HG03025 (cell line): ENCODE data around the gene UGT1A8.
"Not testable (repeated sequence)": the region's sequence is repeated elsewhere in the genome, so short reads cannot be mapped to it uniquely, and the experiment has no call there.

ENCODE experiments used
- ATAC-seq: cut with Tn5 transposase; IDR thresholded peaks from one replicate; pipeline ENCODE4 v1.9.1; 2021; ENCODE audit warnings: mild to moderate bottlenecking, moderate library complexity; ENCODE audit not compliant: unreplicated experiment, low FRiP score

Gene UGT1A8

DNA sequence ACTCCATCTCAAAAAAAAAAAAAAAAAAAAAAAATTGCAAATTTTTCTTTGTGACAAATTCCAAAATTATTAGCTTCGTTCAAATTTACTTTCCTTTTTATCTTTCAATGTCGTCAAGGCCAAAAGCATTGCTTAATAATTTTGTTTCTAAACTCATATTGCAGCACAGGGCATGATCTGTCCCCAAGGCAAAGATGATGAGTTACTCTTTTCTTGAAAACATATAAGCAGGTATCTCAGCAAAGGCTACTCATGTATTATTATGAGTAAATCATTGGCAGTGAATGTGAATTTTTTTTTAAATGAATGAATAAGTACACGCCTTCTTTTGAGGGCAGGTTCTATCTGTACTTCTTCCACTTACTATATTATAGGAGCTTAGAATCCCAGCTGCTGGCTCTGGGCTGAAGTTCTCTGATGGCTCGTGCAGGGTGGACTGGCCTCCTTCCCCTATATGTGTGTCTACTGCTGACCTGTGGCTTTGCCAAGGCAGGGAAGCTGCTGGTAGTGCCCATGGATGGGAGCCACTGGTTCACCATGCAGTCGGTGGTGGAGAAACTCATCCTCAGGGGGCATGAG is 64.2 kb downstream of the UGT1A8 start, which contains the start of gene UGT1A7:
Gene UGT1A7, plus strand, starts transcription at position 381 of the 579 bp plus-strand sequence. Its CDS starts 37 bp downstream, at position 418.
- ATAC-seq, result no peak

DNA sequence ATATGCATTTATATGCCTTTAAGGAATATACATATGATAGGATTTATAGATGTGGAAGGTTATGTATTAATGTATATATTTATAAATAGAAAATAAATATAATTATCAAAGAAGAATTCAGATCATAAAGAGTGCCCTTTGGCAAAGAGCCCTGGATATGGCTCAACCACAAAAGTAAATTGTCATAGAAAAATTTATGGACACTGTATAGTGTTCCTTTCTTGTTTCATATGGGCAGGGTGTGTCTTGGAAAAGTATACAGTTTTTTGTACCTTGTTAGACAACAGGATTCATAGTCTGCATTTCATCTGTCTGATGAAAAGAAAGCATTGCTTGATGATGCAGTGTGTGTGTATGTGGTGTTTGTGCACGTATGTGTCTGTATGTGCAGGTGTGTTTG is 67.2 kb downstream of the UGT1A8 start:
- ATAC-seq, result no peak

DNA sequence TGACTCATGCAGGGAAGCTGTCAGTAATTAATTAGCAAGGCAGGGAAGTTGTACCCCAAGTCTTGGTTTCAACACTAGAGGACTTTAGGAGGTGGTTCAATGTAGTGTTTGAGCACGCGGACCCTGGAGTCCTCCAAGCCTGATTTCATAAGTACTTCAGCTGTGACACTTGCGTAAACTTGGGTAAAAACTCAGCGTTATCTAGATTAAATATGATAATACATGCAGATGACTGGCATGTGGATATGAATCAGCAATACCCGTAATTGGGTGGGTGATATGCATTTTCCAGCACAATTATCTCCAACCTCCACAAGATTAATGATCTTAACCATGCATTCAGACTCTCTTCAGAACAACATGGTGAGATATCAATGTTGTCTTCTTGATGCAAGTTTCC is 69.5 kb downstream of the UGT1A8 start:
- no peak for ATAC-seq

DNA sequence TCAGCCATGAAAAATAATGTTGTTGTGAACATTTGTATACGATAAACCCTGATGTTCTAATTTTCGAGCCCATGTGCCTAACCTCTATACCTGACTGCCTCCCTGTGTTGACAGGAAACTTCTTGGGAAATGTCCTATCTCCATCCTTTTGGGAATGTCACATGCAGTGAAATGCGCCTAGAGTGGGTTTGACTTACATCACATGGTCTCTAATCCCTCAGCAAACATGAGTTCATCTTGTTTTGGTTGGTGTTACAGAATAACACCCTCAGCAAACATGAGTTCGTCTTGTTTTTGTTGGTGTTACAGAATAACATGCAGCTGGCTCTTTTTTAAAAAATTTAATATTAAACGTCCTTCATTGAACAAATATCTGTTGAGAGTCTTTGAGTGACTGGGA is 70.9 kb downstream of the UGT1A8 start:
- ATAC-seq, result no peak

DNA sequence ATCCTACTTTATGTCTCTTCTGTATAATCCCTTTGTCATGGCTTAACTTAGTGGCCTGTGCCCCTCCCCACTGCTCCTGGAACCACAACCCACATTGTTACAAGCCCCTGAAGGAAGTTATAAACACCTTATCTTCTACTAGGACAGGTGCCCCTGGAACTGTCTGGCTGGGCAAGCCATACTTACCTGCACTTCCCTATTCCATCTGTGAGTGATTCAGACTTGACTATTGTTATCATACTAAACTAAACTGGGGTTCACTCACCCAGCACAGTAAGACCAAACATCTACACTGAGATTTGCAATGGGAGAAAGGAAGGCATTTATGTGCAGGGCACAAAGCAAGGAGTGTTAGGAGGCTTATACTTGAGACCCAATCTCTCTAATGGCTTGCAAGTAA is 71.6 kb downstream of the UGT1A8 start:
- ATAC-seq, result no peak

DNA sequence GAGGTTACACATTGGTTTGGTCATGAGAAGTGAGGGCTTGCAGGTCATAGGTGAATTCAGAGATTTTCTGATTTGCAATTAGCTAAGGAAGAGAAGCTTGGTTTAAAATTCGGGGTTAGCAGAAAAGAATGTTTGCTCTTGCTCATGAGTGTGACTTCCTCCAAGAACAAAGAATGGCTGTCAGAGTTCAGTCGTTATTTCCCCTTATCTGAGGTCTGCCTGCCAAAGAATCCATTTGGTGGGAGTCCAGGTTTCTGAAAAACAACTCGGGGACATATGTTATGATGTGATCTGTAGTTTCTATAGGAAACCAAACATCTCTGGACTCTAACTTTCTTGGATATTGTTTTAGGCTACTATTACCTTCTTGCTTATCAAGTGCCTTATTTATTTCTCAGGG is 72.1 kb downstream of the UGT1A8 start:
- no peak for ATAC-seq

DNA sequence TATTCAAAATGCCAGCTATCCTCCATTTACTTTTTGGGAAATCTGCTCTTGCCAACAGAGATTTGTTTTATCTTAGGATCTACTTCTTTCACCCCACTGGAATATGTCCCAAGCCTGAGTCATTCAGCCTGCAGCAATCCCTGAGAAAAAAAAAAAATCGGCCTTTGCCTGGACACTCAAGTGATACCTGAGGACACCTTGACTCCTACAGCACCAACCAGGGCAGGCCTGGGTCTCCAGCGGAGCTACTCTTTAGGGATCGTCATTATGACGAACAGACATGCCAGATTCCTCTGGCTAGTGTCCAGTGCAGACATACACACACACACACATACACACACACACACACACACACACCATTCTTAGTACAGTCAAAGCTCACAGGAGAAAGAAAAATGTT is 73.0 kb downstream of the UGT1A8 start:
- no peak for ATAC-seq

DNA sequence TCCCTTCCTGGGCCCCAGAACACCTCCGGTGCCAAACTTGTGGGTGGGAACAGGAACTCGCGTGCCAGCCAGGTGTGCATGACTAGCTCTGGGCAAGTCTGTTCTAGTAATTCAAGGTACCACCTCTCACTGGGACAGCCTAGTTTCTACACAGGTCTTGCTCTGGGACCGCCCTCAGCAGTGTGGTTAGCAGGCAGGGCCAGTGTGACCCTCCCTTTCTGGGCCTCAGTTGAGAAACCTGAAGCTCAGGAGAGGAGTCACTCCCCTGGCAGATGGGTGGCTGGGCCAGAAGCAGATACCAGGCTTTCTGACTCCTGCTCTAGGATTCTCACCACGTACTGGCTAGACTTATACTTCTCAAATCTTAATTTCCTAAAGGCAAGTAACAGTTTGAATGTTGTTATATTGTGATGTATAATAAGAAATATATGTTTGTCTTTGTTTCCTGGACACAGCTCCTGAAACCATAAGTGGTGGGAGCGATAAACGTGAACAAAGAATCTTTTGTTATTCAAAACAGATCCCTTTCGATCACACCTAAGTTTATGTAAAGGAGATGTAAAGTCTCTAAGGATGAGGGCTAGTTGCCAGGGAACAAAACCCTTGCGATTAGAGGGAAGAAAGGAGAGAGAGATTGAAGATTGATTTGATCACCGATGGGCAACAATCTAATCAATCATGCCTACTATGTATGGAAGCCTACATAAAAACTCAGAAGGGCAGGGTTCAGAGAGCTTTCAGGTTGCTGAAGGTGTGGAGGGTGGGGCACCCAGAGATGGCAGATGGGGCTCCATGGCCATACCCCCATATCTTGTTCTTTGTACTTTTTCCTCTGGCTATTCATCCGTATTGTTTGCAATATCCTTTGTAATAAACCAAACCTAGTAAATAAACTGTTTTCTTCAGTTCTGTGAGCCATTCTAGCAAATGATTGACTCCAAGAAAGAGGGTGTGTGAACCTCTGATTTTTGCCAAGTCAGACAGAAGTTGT is 74.3 kb downstream of the UGT1A8 start:
- no peak for ATAC-seq

DNA sequence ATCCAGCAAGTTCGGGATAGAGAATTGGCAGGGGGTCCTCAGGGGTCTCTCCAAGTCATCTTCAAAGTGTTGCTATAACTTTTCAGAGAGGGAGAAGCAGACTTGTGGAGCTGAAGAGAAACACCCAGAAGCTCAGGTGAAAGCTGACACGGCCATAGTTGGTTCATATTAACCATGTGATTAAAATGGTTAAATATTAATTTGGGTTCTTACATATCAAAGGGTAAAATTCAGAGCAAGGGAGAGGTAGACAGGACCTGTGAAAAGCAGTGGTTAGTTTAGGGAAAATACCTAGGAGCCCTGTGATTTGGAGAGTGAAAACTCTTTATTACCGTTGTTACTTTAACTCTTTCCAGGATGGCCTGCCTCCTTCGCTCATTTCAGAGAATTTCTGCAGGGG is 75.2 kb downstream of the UGT1A8 start, which contains the start of gene UGT1A6:
Gene UGT1A6, plus strand, starts transcription at position 243 of the 400 bp plus-strand sequence. Its CDS starts 115 bp downstream, at position 358.
- no peak for ATAC-seq

DNA sequence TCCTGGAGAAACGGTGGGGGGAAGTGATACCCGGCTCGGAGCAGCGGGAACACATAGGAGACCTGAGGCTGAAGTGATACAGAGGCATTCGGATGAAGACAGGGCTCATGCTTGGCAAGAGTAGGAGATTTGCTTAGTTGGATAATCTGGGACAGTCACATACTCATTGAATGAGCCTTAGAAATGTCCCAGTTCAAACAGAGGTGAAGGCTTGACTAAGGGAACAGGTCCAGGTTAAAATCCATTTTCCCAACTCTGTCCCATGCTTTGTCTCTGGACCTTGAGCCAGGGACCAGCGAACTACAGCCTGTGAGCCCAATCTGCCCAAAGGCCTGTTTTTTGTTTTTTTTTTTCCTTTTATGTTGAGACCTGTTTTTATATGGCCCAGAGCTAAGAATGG is 76.5 kb downstream of the UGT1A8 start:
- no peak for ATAC-seq

DNA sequence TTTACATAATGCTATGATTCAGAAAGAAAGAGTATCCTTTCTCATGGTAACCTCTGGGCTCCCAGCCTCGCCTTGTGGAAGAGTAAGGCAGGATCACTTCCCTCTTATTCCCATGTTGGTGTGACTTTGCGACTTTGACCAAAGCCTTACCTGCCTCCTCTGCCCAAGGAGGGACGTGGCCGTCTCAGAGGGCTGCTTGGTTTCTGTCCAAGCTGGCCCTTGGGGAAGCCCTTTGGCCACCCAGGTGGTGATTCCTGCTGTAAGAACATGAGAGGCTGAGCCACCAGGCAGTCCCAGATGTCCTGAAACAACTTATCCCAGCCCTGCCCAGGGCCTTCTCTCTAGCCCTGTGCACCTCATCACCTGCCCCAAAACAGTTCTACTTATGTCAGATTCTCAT is 81.3 kb downstream of the UGT1A8 start:
- no peak for ATAC-seq

DNA sequence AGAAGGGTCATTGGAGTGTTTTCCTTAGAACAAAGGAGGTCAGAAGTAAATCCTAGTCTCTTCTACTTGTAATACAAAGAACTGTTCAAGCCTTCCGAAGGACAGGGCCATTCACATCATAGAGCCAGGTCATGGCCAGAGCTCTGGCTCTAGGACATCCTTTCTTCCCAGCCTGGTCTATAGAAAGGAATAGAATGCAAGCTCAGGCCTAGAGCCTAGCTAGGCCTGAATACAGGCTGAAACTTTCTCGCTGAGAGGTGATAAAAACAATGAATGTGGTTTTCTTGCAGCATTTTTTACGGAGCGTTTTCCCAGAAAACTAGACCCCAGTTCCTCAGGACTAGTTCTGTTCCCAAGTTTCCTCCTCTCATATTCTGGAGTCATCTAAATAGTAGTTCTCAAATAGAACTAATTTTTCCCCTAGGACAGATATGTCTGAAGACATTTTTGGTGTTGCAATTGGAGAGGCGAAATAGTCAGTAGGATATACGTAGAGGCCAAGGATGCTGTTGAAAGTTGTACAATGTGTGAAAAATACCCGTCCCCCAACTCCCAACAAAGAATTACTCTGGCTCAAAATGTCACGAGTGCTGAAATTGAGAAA is 82.1 kb downstream of the UGT1A8 start:
- ATAC-seq, result no peak

DNA sequence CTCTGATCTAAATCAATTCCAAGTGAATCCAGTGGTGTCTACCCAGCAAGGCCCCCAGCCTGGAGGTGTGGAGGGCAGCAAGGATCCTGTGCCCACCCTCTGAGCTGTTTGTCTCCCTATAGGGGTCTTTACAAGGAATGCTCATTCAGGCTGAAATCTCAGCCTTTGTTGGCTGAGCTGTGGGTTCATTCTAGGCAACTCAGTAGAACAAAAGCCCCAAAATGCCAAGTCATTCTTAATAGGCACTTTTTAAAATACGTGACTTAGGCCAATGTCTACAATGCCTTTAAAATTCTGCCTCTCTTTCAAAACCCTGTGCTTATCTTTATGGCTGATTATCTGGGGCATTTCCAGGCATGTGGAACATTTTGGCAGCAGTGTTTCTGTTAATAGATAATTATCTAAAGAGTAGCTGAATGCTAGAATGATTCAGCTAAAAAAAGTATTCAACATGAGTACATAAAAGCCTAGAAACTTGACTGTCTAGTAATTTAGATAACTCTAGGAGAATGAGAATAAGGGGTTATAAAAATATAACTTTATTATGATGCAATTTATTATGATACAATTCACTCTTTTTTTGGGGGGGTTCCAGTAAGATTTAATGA is 82.7 kb downstream of the UGT1A8 start:
- ATAC-seq, result no peak

DNA sequence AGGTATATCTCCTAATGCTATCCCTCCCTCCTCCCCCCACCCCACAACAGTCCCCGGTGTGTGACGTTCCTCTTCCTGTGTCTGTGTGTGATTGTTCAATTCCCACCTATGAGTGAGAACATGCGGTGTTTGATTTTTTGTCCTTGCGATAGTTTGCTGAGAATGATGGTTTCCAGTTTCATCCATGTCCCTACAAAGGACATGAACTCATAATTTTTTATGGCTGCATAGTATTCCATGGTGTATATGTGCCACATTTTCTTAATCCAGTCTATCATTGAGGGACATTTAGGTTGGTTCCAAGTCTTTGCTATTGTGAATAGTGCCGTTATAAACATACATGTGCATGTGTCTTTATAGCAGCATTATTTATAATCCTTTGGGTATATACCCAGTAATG is 83.4 kb downstream of the UGT1A8 start:
- not testable (repeated sequence) for ATAC-seq

DNA sequence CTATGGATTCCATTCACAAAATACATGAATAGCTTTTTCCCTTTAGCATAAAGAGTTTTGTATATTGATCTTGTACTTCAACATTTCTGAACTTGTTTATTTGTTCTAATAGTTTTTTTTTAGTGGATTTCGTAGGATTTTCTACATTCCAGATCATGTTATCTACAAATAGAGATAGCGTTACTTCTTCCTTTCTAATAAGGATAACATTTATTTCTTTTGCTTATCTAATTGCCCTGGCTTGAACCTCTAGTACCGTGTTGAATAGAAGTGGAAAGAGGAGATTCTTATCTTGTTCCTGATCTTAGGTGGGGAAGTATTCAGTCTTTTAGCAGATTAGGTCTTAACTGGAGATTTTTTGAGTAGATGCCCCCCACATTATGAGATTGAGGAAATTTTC is 84.8 kb downstream of the UGT1A8 start:
- ATAC-seq, result no peak

DNA sequence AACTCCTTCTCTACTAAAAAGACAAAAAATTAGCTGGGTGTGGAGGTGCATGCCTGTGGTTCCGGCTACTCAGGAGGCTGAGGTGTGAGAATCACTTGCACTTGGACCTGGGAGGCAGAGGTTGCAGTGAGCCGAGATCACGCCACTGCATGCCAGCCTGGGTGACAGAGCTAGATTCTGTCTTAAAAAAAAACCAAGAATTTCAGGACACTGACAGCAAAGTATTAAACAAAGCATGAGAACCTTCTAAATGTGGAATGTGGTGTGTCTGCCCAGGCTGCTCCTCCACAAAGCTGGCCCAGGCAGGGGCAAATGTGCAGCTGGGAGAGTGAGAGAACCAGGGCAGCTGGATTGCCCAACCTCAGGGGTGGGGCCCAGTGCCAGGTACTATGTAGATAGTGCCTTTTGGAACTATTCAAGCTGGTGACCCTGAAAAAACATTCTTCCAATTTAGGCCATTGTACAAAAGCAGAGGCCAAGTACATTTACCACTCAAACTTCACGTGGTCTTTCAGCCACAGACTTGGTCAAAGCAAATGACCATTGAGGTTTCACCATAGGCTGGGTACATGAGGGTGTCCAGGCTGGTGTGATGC is 88.6 kb downstream of the UGT1A8 start:
- no peak for ATAC-seq

DNA sequence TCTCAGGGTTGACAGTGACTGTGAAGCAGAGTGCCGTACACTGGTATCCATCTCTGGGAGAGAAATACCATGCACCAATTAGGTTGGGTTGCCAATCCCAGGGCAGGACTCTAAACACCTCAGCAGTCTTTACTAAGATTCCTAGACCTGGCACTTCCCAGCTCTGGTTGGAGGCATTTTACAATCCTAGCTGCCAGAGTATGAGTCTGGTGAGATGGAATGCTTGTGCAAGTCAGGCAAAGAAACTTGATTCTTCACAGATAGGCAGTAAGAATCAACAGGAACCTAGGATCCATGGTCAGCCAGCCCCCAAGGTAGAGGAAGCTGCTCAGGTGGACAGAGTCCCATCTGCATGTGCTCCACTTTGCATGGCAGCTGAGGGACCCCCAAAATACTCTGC is 89.3 kb downstream of the UGT1A8 start:
- no peak for ATAC-seq

DNA sequence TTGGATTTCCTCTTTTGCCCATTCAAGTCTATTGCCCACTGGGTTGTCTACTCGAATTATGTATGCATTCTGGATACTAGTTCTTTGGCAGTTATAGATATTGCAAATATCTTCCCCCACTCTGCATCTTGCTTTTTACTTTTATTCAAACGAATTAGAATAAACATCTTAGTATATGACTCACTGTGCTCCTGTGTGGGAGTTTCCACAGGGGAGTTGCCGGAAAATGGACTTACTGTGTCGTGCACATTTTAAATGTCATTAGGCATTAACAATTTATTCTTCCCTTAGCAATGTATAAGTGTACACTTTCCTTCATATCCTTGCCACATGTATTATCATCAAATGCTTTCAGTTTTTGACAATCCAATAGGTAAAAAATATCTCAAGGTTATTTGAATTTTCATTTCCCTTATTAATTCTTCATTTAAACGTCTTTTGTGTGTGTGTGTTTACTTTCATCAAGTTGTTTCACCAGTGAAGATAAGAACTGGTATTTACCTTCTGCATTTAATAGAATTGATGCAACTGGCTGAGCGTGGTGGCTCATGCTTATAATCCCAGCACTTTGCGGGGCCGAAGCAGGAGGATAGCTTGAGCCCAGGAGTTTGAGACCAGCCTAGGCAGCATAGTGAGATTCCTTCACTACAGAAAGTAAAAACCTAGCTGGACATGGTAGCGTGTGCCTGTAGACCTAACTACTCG is 90.7 kb downstream of the UGT1A8 start:
- ATAC-seq, result no peak

DNA sequence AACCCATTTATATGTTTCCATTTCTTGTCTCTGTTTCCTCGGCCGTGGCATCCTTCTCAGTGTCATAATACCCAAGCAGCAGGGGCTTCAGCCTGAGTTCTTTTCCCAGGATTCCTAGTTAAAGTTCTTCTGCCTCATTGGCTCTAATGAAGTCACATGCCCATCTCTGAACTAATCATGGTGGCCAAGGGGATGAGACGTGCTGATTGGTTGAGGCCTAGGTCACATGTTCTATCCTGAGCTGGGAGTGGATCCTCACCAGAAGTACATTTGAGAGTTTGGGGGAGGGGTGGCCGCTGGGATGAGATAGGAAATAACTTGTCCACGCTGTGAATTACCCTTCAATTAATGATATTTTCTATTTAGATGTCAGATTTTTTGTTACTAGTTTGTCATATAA is 91.5 kb downstream of the UGT1A8 start:
- no peak for ATAC-seq
